ENCODE measurements around the gene PFKFB2.

DNA sequence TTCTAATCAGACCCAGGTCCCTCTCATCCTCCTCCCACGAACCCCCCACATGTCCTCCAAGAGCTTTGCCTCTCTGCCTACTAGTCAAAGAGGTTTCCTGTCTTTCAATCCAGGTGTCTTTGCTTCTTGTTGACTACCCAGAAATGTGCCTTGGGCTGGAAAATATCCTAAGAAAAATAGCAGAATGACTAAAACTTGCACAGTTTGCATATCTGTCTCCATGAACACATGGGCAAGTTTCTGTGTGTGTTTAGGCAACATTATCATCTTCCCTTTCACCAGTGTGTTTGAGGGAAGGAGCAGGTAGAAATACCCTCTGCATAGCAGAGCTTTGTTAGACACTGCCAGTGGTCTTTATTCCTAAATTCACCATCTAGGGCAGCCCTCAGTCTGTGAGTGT lies 22.1 kb upstream of the PFKFB2 start:
- TF ChIP-seq, protein P1, sequence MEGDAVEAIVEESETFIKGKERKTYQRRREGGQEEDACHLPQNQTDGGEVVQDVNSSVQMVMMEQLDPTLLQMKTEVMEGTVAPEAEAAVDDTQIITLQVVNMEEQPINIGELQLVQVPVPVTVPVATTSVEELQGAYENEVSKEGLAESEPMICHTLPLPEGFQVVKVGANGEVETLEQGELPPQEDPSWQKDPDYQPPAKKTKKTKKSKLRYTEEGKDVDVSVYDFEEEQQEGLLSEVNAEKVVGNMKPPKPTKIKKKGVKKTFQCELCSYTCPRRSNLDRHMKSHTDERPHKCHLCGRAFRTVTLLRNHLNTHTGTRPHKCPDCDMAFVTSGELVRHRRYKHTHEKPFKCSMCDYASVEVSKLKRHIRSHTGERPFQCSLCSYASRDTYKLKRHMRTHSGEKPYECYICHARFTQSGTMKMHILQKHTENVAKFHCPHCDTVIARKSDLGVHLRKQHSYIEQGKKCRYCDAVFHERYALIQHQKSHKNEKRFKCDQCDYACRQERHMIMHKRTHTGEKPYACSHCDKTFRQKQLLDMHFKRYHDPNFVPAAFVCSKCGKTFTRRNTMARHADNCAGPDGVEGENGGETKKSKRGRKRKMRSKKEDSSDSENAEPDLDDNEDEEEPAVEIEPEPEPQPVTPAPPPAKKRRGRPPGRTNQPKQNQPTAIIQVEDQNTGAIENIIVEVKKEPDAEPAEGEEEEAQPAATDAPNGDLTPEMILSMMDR (IDR thresholded peaks at IDR 0.05; ENCODE audit: insufficient read depth, low read length), result no peak
- TF ChIP-seq GABPA (IDR thresholded peaks at IDR 0.05; ENCODE audit: low read depth) (no peak), POLR2AphosphoS5 (IDR thresholded peaks at IDR 0.05; ENCODE audit: low read depth) (no peak), SPI1 (IDR thresholded peaks at IDR 0.05; ENCODE audit: borderline replicate concordance, low read depth) (no peak)
- TF ChIP-seq, protein P2, sequence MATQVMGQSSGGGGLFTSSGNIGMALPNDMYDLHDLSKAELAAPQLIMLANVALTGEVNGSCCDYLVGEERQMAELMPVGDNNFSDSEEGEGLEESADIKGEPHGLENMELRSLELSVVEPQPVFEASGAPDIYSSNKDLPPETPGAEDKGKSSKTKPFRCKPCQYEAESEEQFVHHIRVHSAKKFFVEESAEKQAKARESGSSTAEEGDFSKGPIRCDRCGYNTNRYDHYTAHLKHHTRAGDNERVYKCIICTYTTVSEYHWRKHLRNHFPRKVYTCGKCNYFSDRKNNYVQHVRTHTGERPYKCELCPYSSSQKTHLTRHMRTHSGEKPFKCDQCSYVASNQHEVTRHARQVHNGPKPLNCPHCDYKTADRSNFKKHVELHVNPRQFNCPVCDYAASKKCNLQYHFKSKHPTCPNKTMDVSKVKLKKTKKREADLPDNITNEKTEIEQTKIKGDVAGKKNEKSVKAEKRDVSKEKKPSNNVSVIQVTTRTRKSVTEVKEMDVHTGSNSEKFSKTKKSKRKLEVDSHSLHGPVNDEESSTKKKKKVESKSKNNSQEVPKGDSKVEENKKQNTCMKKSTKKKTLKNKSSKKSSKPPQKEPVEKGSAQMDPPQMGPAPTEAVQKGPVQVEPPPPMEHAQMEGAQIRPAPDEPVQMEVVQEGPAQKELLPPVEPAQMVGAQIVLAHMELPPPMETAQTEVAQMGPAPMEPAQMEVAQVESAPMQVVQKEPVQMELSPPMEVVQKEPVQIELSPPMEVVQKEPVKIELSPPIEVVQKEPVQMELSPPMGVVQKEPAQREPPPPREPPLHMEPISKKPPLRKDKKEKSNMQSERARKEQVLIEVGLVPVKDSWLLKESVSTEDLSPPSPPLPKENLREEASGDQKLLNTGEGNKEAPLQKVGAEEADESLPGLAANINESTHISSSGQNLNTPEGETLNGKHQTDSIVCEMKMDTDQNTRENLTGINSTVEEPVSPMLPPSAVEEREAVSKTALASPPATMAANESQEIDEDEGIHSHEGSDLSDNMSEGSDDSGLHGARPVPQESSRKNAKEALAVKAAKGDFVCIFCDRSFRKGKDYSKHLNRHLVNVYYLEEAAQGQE (IDR thresholded peaks at IDR 0.05; ENCODE audit: insufficient replicate concordance, low read depth), result no peak

Measured in HL-60 (cell line).